SU-DHL-6 (cell line): ENCODE data around the gene NUTF2.

Experiments used
- EZH2phosphoT487 ChIP-seq: fragments of 200-600 bp; sonication (generic), shearing (Covaris generic); conservative IDR thresholded peaks from 2 replicates; pipeline ENCODE4 v1.6.1; 2018; ENCODE audit warnings: mild to moderate bottlenecking, antibody characterized with exemption, low read length, moderate library complexity, mixed read lengths
- TF ChIP-seq, protein P1 (sequence below): fragments of 200-600 bp; sonication (generic); IDR thresholded peaks from one replicate; pipeline ENCODE4 v1.5.1; 2017; ENCODE audit warnings: antibody characterized with exemption, mild to moderate bottlenecking, low read length, moderate library complexity; ENCODE audit not compliant: insufficient read depth, poor library complexity, severe bottlenecking

- TF ChIP-seq, protein P1, sequence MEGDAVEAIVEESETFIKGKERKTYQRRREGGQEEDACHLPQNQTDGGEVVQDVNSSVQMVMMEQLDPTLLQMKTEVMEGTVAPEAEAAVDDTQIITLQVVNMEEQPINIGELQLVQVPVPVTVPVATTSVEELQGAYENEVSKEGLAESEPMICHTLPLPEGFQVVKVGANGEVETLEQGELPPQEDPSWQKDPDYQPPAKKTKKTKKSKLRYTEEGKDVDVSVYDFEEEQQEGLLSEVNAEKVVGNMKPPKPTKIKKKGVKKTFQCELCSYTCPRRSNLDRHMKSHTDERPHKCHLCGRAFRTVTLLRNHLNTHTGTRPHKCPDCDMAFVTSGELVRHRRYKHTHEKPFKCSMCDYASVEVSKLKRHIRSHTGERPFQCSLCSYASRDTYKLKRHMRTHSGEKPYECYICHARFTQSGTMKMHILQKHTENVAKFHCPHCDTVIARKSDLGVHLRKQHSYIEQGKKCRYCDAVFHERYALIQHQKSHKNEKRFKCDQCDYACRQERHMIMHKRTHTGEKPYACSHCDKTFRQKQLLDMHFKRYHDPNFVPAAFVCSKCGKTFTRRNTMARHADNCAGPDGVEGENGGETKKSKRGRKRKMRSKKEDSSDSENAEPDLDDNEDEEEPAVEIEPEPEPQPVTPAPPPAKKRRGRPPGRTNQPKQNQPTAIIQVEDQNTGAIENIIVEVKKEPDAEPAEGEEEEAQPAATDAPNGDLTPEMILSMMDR, result no peak
- TF ChIP-seq EZH2phosphoT487, result no peak
Measured at GRCh38 chr16:67917852-67918236, 71.1 kb downstream of the NUTF2 start.
